GM12872 (cell line): Measurements from ENCODE around the gene CXCR5.
A peak's percentile ranks its signal among the peaks of the same experiment; 100 is the strongest.

Source experiments
- TF ChIP-seq, protein P1 (sequence below): IDR thresholded peaks from 3 replicates; pipeline ENCODE4 v1.5.1; 2011; ENCODE audit warnings: low read depth, mild to moderate bottlenecking, low read length, moderate library complexity; ENCODE audit not compliant: insufficient read depth

CXCR5 gene

DNA sequence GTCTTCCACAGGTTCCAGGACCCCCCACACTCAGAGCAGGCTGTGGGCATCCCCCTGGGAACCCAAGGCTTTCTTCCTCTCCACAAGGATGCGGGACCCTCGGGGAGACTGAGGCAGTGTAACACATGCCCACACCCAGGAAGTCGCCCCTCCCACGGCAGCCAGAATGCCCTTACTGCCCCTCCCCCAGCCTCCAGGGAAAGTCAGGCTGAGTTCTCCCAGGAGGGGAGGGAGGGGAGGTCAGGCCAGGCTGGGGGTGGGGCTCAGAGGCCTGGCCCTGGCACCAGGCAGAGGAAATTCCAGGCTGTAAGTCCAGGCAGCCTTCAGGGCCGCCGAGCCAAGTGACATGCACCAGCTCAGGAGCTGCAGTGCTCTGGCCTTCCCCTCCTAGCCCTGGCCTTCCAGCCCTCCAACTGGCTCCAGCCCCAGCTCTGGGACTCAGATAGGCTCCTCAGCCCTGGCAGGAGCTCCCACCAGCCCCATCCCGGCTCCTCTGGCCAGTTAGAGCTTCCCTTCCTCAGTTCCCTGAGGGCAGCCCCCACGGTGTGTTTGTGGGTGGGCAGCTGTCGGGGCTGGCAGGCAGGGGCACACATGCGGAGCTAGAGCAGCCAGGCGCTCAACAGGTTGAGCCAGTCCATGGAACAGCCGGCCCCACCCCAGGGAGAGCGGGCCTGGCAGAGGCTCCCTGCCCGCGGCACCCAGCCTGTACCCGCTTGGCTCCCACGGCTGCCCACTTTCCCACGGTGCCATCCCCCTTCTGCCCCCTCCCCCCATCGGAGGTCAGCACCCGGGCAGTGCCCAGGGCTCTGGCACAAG, 38.4 kb downstream of the CXCR5 start:
- TF ChIP-seq, protein P1, sequence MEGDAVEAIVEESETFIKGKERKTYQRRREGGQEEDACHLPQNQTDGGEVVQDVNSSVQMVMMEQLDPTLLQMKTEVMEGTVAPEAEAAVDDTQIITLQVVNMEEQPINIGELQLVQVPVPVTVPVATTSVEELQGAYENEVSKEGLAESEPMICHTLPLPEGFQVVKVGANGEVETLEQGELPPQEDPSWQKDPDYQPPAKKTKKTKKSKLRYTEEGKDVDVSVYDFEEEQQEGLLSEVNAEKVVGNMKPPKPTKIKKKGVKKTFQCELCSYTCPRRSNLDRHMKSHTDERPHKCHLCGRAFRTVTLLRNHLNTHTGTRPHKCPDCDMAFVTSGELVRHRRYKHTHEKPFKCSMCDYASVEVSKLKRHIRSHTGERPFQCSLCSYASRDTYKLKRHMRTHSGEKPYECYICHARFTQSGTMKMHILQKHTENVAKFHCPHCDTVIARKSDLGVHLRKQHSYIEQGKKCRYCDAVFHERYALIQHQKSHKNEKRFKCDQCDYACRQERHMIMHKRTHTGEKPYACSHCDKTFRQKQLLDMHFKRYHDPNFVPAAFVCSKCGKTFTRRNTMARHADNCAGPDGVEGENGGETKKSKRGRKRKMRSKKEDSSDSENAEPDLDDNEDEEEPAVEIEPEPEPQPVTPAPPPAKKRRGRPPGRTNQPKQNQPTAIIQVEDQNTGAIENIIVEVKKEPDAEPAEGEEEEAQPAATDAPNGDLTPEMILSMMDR = no peak

DNA sequence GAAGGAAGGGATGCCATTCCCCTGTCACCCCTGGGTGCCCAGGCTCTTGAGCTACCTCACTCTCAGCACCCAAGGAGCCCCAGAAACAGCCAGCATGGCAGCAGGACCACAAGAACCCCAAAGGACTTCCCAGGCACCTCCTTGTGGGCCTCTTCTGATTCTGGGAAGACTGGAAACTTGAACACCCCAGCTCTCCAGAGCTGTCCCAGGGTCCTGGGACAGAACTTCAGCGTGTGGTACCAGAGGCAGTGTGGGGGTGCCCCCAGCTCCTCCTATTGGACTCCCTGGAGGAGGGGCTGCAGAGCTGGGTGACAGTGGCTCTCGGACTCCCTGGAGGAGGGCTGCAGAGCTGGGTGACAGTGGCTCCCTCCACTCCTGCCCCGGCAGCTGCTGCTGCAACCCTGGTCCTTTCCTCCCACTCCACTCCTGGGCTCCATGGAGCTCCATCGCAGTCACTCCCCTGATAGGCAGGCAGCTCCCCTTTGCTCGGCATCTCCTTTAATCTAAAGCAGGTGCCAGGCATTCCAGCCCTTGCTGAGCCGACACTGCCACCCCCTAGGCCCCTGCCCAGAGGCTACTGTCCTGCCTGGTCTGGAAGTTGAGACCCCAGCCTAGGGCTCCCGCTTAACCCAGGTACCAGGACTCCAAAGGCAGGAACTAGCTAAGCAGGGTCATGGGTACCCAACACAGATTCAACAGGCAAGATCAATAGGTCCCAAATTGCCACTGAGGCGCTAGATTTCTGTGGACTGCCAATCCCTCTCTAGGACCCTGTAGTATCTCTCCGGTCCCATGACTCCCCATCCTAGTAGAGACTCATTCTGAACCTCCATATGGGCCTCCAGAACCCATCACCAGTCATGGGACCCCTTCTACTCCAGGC, 39.3 kb downstream of the CXCR5 start:
- TF ChIP-seq, protein P1 = no peak

DNA sequence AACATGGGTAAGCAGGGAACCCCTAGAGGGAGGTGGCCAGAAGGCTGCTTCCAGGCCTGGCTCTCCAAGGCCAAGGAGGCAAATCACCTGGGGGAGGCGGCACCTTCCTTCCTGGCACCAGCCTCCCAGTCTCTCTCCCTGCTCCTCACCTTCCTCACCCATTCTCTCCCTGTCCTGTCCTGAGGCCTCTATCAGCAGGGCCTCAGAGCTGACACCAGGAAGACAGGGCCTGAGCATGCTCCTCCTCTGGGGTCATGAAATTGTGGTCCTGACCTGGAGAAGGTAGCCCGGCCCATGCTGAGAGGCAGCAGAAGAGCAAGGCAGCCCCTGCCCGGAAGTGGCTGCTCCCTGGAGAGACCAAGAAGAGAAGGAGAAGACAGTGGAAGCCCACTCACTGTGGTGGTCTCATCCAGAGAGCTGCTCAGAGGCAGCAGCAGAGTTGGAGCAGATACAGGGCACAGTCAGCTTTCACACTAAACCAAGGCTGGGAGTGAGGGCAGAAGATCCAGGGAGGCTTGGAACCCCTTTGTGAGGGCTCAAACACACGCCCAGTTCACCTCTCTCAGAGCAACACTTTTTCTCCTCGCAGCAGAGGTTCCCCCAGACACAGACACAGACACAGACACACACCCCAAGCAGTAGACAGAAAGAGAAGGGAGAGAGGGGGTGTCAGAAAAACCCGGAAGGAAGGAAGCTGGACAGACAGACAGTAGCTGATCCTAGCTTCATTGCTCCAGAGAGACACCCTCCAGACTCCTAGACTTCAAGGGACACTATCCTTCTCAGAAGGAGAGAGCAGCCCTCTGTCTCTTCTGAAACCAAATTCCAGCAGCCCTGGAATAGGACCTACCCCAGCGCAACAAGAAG, 40.3 kb downstream of the CXCR5 start:
- TF ChIP-seq, protein P1 = no peak

DNA sequence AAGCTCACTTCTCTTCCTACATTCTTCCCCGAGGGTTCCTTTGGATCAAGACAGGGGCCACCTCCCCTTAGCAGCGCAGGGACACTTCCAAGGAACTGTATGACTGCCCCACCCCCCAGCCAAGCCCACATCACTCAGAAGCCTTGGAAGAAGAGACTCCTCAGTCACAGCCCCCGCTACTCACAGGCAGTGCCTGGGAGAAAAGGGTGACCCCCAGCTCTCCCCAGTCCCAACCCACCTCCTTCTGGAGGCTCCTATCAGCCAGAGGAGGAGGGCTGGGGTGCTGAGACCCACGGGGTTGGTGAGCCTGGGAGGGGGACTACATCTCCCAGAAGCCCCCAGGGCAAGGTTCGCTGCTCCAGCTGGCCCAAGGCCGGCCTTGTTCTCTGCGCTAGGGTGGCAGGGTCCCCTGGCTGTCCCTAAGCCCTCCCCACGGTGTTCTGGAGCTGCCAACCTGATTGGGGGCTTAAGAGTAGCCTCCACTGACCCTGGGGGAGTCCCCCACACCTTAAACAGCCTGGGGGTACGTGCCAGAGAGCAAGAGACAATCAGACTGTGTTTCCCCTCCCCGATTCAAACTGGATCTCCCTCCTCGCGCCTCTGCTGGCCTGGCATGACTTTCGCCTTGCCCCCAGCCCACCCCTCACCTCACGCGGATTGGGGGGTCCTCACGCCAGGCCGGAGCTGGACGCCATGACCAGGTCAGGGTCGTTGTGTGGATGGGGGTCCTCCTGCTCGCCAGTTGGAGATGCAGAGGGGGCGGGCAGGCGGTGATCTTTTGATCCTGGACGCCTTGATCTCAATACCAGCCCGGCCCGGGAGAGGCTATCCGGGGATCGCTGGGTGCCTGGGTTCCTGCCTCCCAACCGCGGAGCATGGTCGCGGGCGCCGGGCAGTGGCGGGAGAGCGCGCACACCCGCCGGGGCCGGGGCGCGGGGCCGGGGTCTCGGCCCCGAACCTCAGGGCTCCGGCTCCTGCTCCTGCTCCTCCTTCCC, 41.2 kb downstream of the CXCR5 start:
- TF ChIP-seq, protein P1 = no peak

DNA sequence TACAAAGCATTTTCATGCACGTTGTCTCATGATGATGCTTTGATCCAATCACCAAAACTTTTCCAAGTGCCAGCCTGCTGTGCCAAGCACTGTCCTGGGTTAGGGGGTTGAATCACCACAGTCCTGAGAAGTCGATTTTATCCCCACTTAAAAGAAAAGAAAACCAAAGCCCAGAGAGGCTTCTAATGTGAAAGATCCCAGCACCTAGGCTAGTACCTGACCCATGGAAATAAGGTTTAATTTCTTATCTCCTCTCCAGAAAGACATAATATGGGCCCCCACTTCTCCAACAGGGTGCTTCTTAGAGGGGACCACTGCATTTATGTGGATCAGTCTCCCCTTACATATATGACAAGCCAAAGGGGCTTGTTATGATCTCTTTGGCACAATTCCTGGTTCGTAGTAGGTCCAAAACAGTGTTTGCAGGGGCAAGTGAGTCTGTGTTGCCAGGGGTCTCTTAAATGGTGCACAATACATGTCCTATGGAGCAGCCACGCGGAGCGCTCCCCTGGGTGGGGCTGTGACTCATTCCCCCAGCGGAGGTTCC, 43.9 kb downstream of the CXCR5 start:
- TF ChIP-seq, protein P1 = no peak

DNA sequence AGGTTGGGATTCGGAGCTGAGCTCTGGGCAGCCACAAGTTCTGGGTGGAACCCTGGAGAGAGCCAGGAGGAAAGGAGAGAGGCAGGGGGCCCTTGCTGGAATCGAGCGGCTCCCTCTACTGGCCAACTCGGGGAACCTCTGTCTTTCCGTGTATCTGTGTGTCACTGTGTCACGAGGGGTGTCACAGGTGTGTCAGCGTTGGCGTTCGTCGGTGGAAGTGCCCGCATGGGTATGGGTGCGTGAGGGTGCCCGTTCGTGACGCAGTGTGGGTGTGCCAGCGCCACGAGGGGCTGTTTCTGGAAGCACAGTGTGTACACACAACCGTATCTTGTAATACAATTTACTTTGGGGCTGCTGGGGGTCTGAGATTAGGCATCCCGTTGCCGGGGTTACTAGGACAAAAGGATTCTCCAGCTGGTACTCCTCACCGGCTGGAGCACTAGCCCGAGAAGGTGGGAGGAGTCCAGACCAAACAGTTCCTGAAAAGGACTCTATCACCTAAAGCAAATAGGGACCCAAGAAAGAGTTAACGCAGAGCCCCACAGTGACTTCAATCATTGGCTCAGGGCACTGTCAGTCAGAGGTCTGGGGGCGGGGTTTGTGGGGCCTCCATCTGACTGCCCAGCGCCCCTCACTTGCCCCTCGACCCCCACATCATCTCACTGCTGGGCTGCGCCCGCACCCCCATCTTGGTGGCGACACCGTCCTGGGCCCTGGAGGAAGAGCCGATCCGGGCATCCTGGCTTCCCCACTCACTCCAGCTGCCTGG, 44.6 kb downstream of the CXCR5 start:
- TF ChIP-seq, protein P1 = peak; percentile 97
